GM19240 (cell line): ENCODE measurements around the gene PCDHGB1.
"Not testable (repeated sequence)": the region's sequence is repeated elsewhere in the genome, so short reads cannot be mapped to it uniquely, and the experiment has no call there.

Source experiments
- DNase-seq: peaks from one replicate; pipeline ENCODE4 v3.0.0; 2011; ENCODE audit warnings: low spot score; ENCODE audit not compliant: insufficient read length

The PCDHGB1 gene

DNA sequence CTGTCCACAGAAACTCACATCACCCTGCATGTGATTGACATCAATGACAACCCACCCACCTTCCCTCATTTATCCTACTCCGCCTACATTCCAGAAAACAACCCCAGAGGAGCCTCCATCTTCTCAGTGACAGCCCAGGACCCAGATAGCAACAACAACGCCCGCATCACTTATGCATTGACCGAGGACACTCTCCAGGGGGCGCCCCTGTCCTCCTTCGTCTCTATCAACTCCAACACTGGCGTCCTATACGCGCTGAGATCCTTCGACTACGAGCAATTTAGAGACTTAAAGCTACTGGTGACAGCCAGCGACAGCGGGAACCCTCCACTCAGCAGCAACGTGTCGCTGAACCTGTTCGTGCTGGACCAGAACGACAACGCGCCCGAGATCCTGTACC is 4.6 kb upstream of the PCDHGB1 start:
- DNase-seq: no peak

DNA sequence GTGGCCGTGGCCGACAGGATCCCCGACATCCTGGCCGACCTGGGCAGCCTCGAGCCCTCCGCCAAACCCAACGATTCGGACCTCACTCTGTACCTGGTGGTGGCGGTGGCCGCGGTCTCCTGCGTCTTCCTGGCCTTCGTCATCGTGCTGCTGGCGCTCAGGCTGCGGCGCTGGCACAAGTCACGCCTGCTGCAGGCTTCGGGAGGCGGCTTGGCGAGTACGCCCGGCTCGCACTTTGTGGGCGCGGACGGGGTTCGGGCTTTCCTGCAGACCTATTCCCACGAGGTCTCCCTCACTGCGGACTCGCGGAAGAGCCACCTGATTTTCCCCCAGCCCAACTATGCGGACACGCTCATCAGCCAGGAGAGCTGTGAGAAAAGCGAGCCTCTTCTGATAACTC is 3.9 kb upstream of the PCDHGB1 start:
- DNase-seq: not testable (repeated sequence)

DNA sequence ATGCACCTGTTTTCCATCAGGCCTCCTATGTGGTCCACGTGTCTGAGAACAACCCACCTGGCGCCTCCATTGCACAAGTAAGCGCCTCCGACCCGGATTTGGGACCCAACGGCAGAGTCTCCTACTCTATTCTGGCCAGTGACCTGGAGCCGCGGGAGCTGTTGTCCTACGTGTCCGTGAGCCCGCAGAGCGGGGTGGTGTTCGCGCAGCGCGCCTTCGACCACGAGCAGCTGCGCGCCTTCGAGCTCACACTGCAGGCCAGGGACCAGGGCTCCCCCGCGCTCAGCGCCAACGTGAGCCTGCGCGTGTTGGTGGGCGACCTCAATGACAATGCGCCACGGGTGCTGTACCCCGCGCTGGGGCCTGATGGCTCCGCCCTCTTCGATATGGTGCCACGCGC is 1.7 kb downstream of the PCDHGB1 start:
- no peak for DNase-seq

DNA sequence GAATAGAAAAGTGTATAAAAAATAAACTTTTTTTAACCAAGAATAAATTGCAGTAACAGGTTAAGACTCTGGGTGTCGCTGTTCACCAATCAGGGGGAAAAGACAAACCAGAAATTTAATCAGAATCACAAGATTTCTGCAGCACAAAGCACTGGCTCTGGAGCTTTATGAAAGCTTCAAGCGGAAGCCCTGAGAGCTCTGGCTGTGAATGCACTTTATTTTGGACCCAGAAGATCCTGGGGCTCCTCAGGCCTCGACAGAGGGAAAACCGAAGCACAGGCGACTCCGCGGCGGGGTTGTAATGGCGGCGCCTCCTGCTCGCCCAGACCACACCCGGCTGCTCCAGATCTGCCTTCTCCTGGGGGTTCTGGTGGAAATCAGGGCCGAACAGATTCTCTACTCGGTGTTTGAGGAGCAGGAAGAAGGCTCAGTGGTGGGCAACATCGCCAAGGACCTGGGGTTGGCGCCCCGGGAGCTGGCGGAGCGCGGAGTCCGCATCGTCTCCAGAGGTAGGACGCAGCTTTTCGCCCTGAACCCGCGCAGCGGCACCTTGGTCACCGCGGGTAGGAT is 5.1 kb downstream of the PCDHGB1 start, which contains the start of gene PCDHGA4:
Gene PCDHGA4, plus strand, starts transcription at position 122 of the 570 bp plus-strand sequence. Its CDS starts 87 bp downstream, at position 209.
- DNase-seq: no peak

DNA sequence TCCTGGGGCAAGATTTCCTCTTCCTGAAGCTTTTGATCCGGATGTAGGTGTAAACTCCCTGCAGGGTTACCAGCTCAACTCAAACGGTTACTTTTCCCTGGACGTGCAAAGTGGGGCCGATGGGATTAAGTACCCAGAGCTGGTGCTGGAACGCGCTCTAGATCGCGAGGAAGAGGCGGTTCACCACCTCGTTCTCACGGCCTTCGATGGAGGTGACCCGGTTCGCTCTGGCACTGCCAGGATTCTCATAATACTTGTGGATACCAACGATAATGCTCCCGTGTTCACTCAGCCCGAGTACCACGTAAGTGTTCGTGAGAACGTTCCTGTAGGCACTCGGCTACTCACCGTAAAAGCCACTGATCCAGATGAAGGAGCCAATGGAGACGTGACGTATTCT is 5.7 kb downstream of the PCDHGB1 start:
- no peak for DNase-seq

DNA sequence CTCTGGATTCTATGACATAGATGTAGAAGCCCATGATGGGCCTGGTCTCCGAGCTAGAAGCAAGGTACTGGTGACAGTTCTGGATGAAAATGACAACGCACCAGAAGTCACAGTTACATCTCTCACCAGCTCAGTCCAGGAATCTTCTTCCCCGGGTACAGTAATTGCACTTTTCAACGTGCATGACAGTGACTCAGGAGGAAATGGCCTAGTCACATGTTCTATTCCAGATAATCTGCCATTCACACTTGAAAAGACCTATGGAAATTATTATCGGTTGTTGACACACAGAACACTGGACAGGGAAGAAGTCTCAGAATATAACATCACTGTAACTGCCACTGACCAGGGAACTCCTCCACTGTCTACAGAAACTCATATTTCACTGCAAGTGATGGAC is 6.2 kb downstream of the PCDHGB1 start:
- DNase-seq: no peak

DNA sequence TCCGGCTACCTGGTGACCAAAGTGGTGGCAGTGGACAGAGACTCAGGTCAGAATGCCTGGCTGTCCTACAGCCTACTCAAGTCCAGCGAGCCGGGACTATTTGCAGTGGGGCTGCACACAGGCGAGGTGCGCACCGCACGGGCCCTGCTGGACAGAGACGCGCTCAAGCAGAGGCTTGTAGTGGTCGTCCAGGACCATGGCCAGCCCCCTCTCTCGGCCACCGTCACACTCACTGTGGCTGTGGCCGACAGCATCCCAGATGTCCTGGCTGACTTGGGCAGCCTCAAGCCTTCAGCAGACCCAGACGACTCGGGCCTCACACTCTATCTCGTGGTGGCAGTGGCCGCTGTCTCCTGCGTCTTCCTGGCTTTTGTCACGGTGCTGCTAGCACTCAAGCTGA is 7.1 kb downstream of the PCDHGB1 start:
- DNase-seq: no peak

DNA sequence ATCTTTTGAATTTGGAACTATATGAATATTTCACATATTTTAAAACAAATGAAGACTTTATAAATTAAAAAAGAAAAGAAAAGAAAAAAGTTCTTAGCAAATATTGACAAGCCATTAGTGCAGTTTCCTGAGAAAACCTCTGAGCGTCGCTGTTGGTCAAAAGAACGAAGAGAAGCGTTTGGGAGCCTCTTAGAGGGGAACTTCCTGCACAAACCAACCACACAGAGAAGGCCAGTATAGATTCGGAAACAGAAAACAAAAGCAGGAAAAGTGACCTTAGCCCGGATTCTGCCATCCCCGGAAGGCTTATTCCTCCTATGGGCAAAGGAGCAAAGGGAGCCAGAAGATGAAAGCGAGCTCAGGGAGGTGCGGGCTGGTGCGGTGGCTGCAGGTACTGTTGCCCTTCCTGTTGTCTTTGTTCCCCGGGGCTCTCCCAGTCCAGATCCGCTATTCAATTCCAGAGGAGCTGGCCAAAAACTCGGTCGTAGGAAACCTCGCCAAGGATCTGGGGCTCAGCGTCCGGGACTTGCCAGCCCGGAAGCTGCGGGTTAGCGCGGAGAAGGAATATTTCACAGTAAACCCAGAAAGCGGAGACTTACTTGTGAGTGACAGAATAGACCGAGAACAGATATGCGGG is 10.0 kb downstream of the PCDHGB1 start, which contains the start of gene PCDHGB2:
Gene PCDHGB2, plus strand, starts transcription at position 205 of the 637 bp plus-strand sequence. Its CDS starts 142 bp downstream, at position 347.
- DNase-seq: peak; percentile 22

DNA sequence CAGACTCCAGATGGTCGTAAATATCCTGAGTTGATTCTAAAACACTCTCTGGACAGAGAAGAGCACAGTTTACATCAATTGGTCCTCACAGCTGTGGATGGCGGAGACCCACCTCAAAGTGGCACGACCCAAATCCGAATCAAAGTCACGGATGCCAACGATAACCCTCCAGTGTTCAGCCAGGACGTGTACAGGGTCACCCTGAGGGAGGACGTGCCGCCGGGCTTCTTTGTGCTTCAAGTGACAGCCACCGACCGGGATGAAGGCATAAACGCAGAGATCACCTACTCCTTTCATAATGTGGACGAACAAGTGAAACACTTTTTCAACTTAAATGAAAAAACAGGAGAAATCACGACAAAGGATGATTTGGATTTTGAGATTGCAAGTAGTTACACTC is 10.8 kb downstream of the PCDHGB1 start:
- DNase-seq: no peak

DNA sequence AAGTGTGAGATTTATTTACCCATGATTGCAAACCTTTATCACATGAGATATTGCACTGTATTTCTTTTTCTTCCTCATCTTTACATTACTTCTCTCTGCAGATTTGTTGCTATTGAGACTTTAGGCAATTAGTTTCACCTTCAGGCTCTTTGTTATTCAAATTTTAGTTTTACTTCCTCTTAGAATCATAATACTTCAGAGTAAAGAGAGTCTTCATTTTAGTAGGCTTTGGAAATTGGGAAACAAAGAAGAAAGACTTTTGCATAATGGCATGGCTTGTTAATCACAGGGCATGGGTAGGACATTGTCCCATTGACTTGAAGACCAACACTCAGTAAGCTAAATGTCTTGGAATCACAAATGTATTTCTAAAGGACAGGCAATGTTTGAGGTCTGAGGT is 12.8 kb downstream of the PCDHGB1 start:
- DNase-seq: no peak

DNA sequence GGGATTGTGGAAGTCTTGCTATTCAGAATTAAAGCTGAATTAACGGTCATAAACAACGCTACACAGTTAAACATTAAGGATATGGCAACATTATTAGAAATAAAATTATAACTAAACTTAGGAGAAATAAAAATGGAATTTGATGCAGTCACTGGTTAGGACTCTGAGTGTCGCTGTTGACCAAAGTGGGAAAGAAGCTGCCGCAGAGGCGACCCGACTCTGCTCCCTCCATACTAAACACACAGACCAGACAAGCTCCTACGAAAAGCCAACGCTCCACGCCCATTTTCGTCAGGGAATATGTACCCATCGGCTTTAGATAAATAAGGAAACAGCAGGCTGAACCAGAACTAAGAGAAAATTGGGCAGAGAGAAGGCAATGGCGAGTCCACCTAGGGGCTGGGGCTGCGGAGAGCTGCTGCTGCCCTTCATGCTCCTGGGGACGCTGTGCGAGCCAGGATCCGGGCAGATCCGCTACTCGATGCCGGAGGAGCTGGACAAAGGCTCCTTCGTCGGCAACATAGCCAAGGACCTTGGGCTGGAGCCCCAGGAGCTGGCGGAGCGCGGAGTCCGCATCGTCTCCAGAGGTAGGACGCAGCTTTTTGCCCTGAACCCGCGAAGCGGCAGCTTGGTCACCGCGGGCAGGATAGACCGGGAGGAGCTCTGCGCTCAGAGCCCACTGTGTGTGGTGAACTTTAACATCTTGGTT is 14.2 kb downstream of the PCDHGB1 start, which contains the start of gene PCDHGA5:
Gene PCDHGA5, plus strand, starts transcription at position 211 of the 709 bp plus-strand sequence. Its CDS starts 169 bp downstream, at position 380.
- DNase-seq: no peak

DNA sequence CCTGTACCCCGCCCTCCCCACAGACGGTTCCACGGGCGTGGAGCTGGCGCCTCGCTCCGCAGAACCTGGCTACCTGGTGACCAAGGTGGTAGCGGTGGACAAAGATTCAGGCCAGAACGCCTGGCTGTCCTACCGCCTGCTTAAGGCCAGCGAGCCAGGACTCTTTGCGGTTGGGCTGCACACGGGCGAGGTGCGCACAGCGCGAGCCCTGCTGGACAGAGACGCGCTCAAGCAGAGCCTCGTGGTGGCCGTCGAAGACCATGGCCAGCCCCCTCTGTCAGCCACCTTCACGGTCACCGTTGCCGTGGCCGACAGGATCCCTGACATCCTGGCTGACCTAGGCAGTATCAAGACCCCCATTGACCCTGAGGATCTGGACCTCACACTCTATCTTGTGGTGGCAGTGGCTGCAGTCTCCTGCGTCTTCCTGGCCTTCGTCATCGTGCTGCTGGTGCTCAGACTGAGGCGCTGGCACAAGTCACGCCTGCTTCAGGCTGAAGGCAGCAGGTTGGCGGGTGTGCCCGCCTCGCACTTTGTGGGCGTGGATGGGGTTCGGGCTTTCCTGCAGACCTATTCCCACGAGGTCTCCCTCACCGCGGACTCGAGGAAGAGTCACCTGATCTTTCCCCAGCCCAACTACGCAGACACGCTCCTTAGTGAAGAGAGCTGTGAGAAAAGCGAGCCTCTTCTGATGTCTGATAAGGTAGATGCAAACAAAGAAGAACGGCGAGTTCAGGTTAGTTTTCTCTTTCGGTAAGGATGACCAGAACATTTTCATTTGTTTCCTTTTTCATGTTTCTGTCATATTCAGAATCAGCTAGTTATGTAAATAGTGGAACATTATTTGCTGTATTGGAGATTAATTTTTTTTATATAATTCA is 16.4 kb downstream of the PCDHGB1 start:
- no peak for DNase-seq

DNA sequence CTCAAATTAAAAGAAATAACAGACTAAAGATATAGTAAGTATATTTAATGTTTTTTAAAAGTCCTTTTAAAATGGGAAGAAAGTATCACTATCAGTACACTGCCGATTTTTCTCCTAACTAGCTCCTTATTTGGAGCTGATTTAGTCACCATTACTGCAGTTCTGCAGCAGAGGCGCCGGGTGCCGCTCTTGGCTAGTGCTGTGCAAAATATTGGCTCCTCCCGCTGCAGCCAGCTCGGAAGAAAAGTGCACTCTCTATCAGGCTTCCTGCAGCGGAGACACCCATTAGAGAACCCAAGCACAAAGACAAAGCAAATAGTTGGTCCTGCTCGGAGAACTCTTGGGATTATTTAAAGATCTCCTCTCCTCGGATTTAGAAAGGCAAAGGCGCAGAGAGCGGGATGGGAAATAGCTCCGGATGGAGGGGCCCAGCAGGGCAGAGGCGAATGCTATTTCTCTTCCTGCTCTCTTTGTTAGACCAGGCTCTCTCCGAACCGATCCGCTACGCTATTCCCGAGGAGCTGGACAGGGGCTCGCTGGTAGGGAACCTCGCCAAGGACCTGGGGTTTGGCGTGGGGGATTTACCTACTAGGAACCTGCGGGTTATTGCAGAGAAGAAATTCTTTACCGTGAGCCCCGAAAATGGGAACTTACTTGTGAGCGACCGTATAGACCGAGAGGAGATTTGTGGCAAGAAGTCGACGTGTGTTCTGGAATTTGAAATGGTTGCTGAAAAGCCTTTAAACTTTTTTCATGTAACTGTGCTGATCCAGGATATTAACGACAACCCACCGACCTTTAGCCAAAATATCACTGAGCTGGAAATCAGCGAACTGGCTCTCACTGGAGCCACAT is 20.3 kb downstream of the PCDHGB1 start, which contains the start of gene PCDHGB3:
Gene PCDHGB3, plus strand, starts transcription at position 249 of the 855 bp plus-strand sequence. Its CDS starts 153 bp downstream, at position 402.
- DNase-seq: no peak

DNA sequence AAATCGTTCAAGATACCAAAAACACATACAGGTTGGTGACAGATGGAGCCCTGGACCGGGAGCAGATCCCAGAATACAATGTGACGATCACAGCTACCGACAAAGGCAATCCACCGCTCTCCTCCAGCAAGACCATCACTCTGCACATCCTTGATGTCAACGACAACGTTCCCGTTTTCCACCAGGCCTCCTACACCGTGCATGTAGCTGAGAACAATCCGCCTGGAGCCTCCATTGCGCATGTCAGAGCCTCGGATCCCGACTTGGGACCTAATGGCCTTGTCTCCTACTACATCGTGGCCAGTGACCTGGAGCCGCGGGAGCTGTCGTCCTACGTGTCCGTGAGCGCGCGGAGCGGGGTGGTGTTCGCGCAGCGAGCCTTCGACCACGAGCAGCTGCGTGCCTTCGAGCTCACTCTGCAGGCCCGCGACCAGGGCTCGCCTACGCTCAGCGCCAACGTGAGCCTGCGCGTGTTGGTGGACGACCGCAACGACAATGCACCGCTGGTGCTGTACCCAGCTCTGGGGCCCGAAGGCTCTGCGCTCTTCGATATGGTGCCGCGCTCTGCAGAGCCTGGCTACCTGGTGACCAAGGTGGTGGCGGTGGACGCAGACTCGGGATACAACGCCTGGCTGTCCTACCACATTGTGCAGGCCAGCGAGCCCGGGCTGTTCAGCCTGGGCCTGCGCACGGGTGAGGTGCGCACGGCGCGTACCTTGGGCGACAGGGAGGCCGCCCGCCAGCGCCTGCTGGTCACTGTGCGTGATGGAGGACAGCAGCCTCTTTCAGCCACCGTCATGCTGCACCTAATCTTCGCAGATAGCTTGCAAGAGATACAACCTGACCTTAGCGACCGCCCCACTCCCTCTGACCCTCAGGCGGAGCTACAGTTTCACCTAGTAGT is 21.9 kb downstream of the PCDHGB1 start:
- no peak for DNase-seq

DNA sequence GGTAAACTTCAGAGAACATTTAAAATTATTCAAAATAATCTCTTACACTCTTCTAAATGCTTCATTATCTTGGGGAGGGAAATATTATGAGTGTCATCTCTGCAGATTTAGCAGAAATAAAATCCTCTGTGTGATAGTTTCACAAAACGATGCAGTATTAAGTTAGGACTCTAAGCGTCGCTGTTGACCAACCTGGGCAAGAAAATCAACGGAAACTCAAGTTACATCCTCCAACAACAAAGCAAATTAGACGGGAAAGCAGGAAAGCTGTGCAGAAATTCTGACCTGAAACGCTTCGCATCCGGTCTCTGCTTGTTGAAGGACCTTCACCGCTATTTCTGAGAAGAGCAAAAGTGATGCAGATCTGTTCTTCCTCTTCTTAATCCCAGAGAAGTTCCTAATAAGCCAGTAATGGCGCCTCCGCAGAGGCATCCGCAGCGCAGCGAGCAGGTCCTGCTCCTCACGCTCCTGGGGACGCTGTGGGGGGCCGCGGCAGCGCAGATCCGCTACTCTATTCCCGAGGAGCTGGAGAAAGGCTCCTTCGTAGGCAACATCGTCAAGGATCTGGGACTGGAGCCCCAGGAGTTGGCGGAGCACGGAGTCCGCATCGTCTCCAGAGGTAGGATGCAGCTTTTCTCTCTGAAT is 23.9 kb downstream of the PCDHGB1 start, which contains the start of gene PCDHGA6:
Gene PCDHGA6, plus strand, starts transcription at position 219 of the 645 bp plus-strand sequence. Its CDS starts 193 bp downstream, at position 412.
- DNase-seq: no peak

DNA sequence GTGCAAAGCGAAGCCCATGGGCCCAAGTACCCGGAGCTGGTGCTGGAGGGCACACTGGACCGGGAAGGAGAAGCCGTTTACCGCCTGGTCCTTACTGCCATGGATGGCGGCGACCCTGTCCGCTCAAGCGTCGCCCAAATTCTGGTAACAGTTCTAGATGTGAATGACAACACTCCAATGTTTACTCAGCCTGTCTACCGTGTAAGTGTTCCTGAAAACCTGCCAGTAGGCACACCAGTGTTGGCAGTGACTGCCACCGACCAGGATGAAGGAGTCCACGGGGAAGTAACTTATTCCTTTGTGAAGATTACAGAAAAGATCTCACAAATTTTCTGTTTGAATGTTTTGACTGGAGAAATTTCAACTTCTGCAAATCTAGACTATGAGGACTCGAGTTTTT is 24.7 kb downstream of the PCDHGB1 start:
- DNase-seq: no peak

DNA sequence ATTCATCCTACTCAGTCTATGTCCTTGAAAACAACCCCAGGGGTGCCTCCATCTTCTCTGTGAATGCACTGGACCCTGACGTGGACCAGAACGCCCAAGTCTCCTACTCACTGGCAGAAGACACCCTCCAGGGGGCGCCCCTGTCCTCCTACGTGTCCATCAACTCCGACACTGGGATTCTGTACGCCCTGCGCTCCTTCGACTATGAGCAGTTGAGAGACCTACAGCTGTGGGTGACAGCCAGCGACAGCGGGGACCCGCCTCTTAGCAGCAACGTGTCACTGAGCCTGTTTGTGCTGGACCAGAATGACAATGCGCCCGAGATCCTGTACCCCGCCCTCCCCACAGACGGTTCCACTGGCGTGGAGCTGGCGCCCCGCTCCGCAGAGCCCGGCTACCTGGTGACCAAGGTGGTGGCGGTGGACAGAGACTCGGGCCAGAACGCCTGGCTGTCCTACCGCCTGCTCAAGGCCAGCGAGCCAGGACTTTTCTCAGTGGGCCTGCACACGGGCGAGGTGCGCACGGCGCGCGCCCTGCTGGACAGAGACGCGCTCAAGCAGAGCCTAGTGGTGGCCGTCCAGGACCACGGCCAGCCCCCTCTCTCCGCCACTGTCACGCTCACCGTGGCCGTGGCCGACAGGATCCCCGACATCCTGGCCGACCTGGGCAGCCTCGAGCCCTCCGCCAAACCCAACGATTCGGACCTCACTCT is 25.7 kb downstream of the PCDHGB1 start:
- DNase-seq: not testable (repeated sequence)
